IMR-90 (cell line): ENCODE results near the gene CTAGE9. TPM values are rescaled to one million over a fixed set of nuclear protein-coding genes. Genes with fewer than 3 reads are reported as not detected.

Experiments used
- ATAC-seq: fragments of 200-7000 bp; cut with Tn5 transposase; 2 replicates; pipeline ENCODE4 v1.9.1; 2020; ENCODE audit warnings: low read depth, mild to moderate bottlenecking, moderate library complexity
- BruUV-seq: library from RNA; stranded (reverse); fragments of 400-500 nt; replicated peaks from 2 replicates; lab custom pipeline; 2021; lab: Mats Ljungman, UMichigan
- CTCF ChIA-PET: fragments of 300-600 bp; formaldehyde crosslinking; extraction: SDS; loops from one replicate; lab custom pipeline; 2021; ENCODE audit warnings: antibody characterized with exemption; lab: Yijun Ruan, JAX
- POLR2A ChIA-PET: fragments of 300-600 bp; sonication (Branson Sonifier 250); formaldehyde crosslinking; loops from one replicate; lab custom pipeline; 2022; ENCODE audit warnings: antibody characterized with exemption; ENCODE audit not compliant: unreplicated experiment; lab: Charles Lee
- DNase-seq: peaks from one replicate; pipeline ENCODE4 v3.0.0; 2013
- H2AFZ ChIP-seq: replicated peaks from 2 replicates; pipeline ENCODE3; 2013; ENCODE audit warnings: low read length, mild to moderate bottlenecking; ENCODE audit not compliant: poor library complexity
- H2AK5ac ChIP-seq: 2 replicates; pipeline ENCODE4 v1.6.1; 2013; ENCODE audit warnings: low read depth, low read length, inconsistent platforms
- H2AK9ac ChIP-seq: replicated peaks from 2 replicates; pipeline ENCODE3; 2013; ENCODE audit warnings: mild to moderate bottlenecking, low read depth, low read length, moderate library complexity; ENCODE audit not compliant: poor library complexity
- H2BK120ac ChIP-seq: 2 replicates; pipeline ENCODE4 v1.6.1; 2013; ENCODE audit warnings: low read depth, low read length, inconsistent platforms
- H2BK15ac ChIP-seq: 3 replicates; pipeline ENCODE4 v1.6.1; 2013; ENCODE audit warnings: low read depth, low read length, inconsistent platforms
- H2BK20ac ChIP-seq: 2 replicates; pipeline ENCODE4 v1.6.1; 2013; ENCODE audit warnings: low read depth, mild to moderate bottlenecking, inconsistent platforms, low read length, moderate library complexity
- H2BK5ac ChIP-seq: 2 replicates; pipeline ENCODE4 v1.6.1; 2013; ENCODE audit warnings: mild to moderate bottlenecking, low read depth, low read length, inconsistent platforms; ENCODE audit not compliant: poor library complexity, severe bottlenecking
- H3K14ac ChIP-seq: replicated peaks from 2 replicates; pipeline ENCODE4 v1.6.1; 2013; ENCODE audit warnings: low read depth, low read length, inconsistent platforms
- H3K18ac ChIP-seq: 2 replicates; pipeline ENCODE4 v1.6.1; 2013; ENCODE audit warnings: low read depth, low read length, control low read depth
- H3K23ac ChIP-seq: 2 replicates; pipeline ENCODE4 v1.6.1; 2013; ENCODE audit warnings: low read depth, low read length, inconsistent platforms
- H3K27ac ChIP-seq: 2 replicates; pipeline ENCODE4 v1.5.1; 2013; ENCODE audit warnings: mild to moderate bottlenecking, control low read depth, low read length; ENCODE audit not compliant: insufficient read depth
- H3K27me3 ChIP-seq: 2 replicates; pipeline ENCODE4 v1.6.1; 2013; ENCODE audit warnings: low read length; ENCODE audit not compliant: control insufficient read depth, insufficient read depth
- H3K36me3 ChIP-seq: 2 replicates; pipeline ENCODE4 v1.6.1; 2013; ENCODE audit warnings: low read length, mixed read lengths; ENCODE audit not compliant: control insufficient read depth, insufficient read depth
- H3K4ac ChIP-seq: 2 replicates; pipeline ENCODE4 v1.6.1; 2013; ENCODE audit warnings: low read depth, low read length, inconsistent platforms
- H3K4me1 ChIP-seq: 2 replicates; pipeline ENCODE4 v1.6.1; 2013; ENCODE audit warnings: low read length, mixed read lengths; ENCODE audit not compliant: control insufficient read depth, insufficient read depth
- H3K4me2 ChIP-seq: 2 replicates; pipeline ENCODE4 v1.6.1; 2013; ENCODE audit warnings: low read depth, mild to moderate bottlenecking, control low read depth, low read length, moderate library complexity
- H3K4me3 ChIP-seq: 2 replicates; pipeline ENCODE4 v1.5.1; 2013; ENCODE audit warnings: low read depth, mild to moderate bottlenecking, control low read depth, low read length, moderate library complexity; ENCODE audit not compliant: insufficient read depth
- H3K56ac ChIP-seq: 2 replicates; pipeline ENCODE4 v1.6.1; 2013; ENCODE audit warnings: low read length, inconsistent platforms; ENCODE audit not compliant: insufficient read depth; ENCODE audit errors: extremely low read depth
- H3K79me1 ChIP-seq, 2 experiments: 2 replicates each; pipeline ENCODE4 v1.6.1; 2013; ENCODE audit warnings: low read length in 2 of 2, inconsistent platforms in 1 of 2, low read depth in 1 of 2
- H3K9ac ChIP-seq: 2 replicates; pipeline ENCODE4 v1.6.1; 2013; ENCODE audit warnings: low read depth, low read length, control low read depth
- H3K9me1 ChIP-seq: 2 replicates; pipeline ENCODE4 v1.6.1; 2013; ENCODE audit warnings: low read length, inconsistent platforms; ENCODE audit not compliant: insufficient read depth
- H3K9me3 ChIP-seq: 2 replicates; pipeline ENCODE4 v1.6.1; 2013; ENCODE audit warnings: low read length; ENCODE audit not compliant: control insufficient read depth, insufficient read depth
- H4K20me1 ChIP-seq: 2 replicates; pipeline ENCODE4 v1.6.1; 2013; ENCODE audit warnings: low read length, inconsistent platforms; ENCODE audit not compliant: insufficient read depth
- H4K5ac ChIP-seq: 2 replicates; pipeline ENCODE4 v1.6.1; 2013; ENCODE audit warnings: mild to moderate bottlenecking, low read depth, low read length, control low read depth
- H4K8ac ChIP-seq, 2 experiments: 2 replicates each; pipeline ENCODE4 v1.6.1; 2013; ENCODE audit warnings: low read depth in 2 of 2, low read length in 2 of 2, control low read depth in 1 of 2, inconsistent platforms in 1 of 2
- H4K91ac ChIP-seq: 2 replicates; pipeline ENCODE4 v1.6.1; 2013; ENCODE audit warnings: low read depth, low read length, inconsistent platforms; ENCODE audit not compliant: insufficient read depth
- BHLHE40 ChIP-seq: fragments of 150-350 bp; IDR thresholded peaks from 2 replicates; pipeline ENCODE4 v1.6.1; 2016; ENCODE audit warnings: mild to moderate bottlenecking, low read depth, low read length
- CEBPB ChIP-seq: IDR thresholded peaks from 2 replicates; pipeline ENCODE4 v1.6.1; 2012; ENCODE audit warnings: low read depth, low read length, improper control_type of control experiment
- FOS ChIP-seq: fragments of 150-350 bp; IDR thresholded peaks from 2 replicates; pipeline ENCODE4 v1.6.1; 2016; ENCODE audit warnings: low read depth, low read length
- MXI1 ChIP-seq: IDR thresholded peaks from 2 replicates; pipeline ENCODE4 v1.6.1; 2012; ENCODE audit warnings: low read depth, mild to moderate bottlenecking, low read length, moderate library complexity, borderline replicate concordance
- NFE2L2 ChIP-seq: fragments of 150-350 bp; IDR thresholded peaks from 2 replicates; pipeline ENCODE4 v1.6.1; 2016; ENCODE audit warnings: low read depth, mild to moderate bottlenecking, low read length
- POLR2A ChIP-seq: IDR thresholded peaks from 2 replicates; pipeline ENCODE4 v1.6.1; 2012; ENCODE audit warnings: mild to moderate bottlenecking, low read depth, low read length
- RAD21 ChIP-seq: IDR thresholded peaks from 2 replicates; pipeline ENCODE4 v1.6.1; 2012; ENCODE audit warnings: low read length, improper control_type of control experiment
- RCOR1 ChIP-seq: IDR thresholded peaks from 2 replicates; pipeline ENCODE4 v1.6.1; 2012; ENCODE audit warnings: mild to moderate bottlenecking, low read length, improper control_type of control experiment; ENCODE audit not compliant: insufficient replicate concordance
- RFX5 ChIP-seq: IDR thresholded peaks from 2 replicates; pipeline ENCODE4 v1.8.0; 2012; ENCODE audit warnings: low read depth, mild to moderate bottlenecking, low read length, moderate library complexity
- WGBS, 2 experiments: methylation state at CpG; one replicate each; pipeline versions ENCODE4 v1.1.5 to v1.1.7; 2013; ENCODE audit warnings: missing lambda C conversion rate in 2 of 2; ENCODE audit not compliant: insufficient read length in 1 of 2; ENCODE audit errors: extremely low coverage in 2 of 2; 5-methylcytosine and 5-hydroxymethylcytosine counted together
- dilution Hi-C: fragments of 300-500 bp; cut with HindIII; formaldehyde crosslinking; loops from one replicate; pipeline ENCODE4 v1.14.3; 2018; ENCODE audit warnings: low sequenced_read_pairs; ENCODE audit not compliant: unreplicated experiment
- in situ Hi-C: fragments of 300-500 bp; cut with MboI; formaldehyde crosslinking; loops from 3 replicates; pipeline ENCODE4 v1.14.3; 2019; ENCODE audit warnings: low sequenced_read_pairs, inconsistent platforms, mixed read lengths
- intact Hi-C: fragments of 100-400 bp; cut with micrococcal nuclease; formaldehyde crosslinking; loops from 2 replicates; pipeline ENCODE4 v1.10.0; 2022
- polyA plus RNA-seq, 3 experiments: library from polyadenylated mRNA; depleted of rRNA; stranded (reverse); fragments of >200 nt; gene quantifications; 2 replicates each; pipeline ENCODE4 v1.2.3, GENCODE V29; 2012; ENCODE audit warnings: low replicate concordance in 1 of 3
- total RNA-seq: library from RNA; depleted of rRNA; stranded (reverse); fragments of >200 nt; gene quantifications from 2 replicates; pipeline ENCODE4 v1.2.3, GENCODE V29; 2012

The CTAGE9 gene
- total and polyA plus RNA-seq, 2 of the 4 experiments (the other 2 are of a cell fraction) = not detected

GRCh38 chr6:131755597-131755996, 44.8 kb upstream of the CTAGE9 start:
- H4K20me1 ChIP-seq = no peaks in the 10 kb centered on the region
- H4K5ac ChIP-seq = peak overlapping the region; percentile 54; the same call in 1 of the 2 replicates
- dilution Hi-C loops = no loop called here
- TF ChIP-seq RCOR1 = no peak
- no peak for TF ChIP-seq RAD21
- TF ChIP-seq BHLHE40 = no peak
- 0 out of 2 replicates have a peak, but pooled peaks have one; percentile 6 for TF ChIP-seq CEBPB
- TF ChIP-seq FOS = peak; percentile 51; the same call in 1 of the 2 replicates
- TF ChIP-seq RFX5 = no peak
- TF ChIP-seq MXI1 = no peak
- no peak for TF ChIP-seq NFE2L2
- no peak for TF ChIP-seq POLR2A
- H4K8ac ChIP-seq = peak overlapping the region in 1 of 2 experiments; percentile 77; a peak in 2 of 4 replicates
- no peak overlapping the region for H3K27ac ChIP-seq
- no peaks in the 10 kb centered on the region for H3K79me1 ChIP-seq
- H2AFZ ChIP-seq = no peak overlapping the region
- CTCF ChIA-PET = no interaction called here
- H3K9me3 ChIP-seq = no peaks in the 10 kb centered on the region
- BruUV-seq = no TSS peak
- peak overlapping the region; percentile 87; the same call in 1 of the 2 replicates for H3K14ac ChIP-seq
- no peaks in the 10 kb centered on the region for H3K36me3 ChIP-seq
- H3K18ac ChIP-seq = peak overlapping the region; percentile 79; the same call in 1 of the 2 replicates
- no peak overlapping the region for H4K91ac ChIP-seq
- 0 out of 3 replicates have a peak overlapping the region, but pooled peaks have one; percentile 33 for H2BK15ac ChIP-seq
- DNase-seq (peak; percentile 98), ATAC-seq (peak; percentile 60)
- peak overlapping the region; percentile 90 for H2BK120ac ChIP-seq
- H3K4me2 ChIP-seq = peak overlapping the region; percentile 65; the same call in 1 of the 2 replicates
- H3K23ac ChIP-seq = peak overlapping the region; percentile 32; the same call in 1 of the 2 replicates
- no CpG with 5 or more reads among the region's 3 CpGs for WGBS, 2 experiments
- H2AK5ac ChIP-seq = no peak overlapping the region
- in situ Hi-C loops = no loop called here
- no peaks in the 10 kb centered on the region for H3K27me3 ChIP-seq
- no peak overlapping the region for H3K9ac ChIP-seq
- H3K56ac ChIP-seq = no peak overlapping the region
- H2BK5ac ChIP-seq = peak overlapping the region; percentile 95
- H3K9me1 ChIP-seq = no peaks in the 10 kb centered on the region; the same call in 1 of the 2 replicates
- H2AK9ac ChIP-seq = no peak overlapping the region
- H3K4ac ChIP-seq = peak overlapping the region; percentile 86; the same call in 1 of the 2 replicates
- peaks cover 7% of the 10 kb centered on the region; the same call in 1 of the 2 replicates for H3K4me1 ChIP-seq
- H3K4me3 ChIP-seq = no peak overlapping the region
- POLR2A ChIA-PET = no interaction called here
- intact Hi-C loops = no loop called here
- peak overlapping the region; percentile 92 for H2BK20ac ChIP-seq
